Adipose tissue (tissue), 3 donors: ENCODE results near the gene FGF12. TPM values are rescaled to one million over a fixed set of nuclear protein-coding genes. Genes with fewer than 3 reads are reported as not detected.

ENCODE experiments used
- H3K27ac ChIP-seq: one replicate; pipeline ENCODE4 v1.5.1; 2013; ENCODE audit warnings: low read depth, low read length
- WGBS, 3 donors: extraction: QIAGEN DNeasy Blood & Tissue Kit; methylation state at CpG; one replicate each; pipeline ENCODE4 v1.1.7; 2013; 5-methylcytosine and 5-hydroxymethylcytosine counted together
- polyA plus RNA-seq, 3 donors: library from polyadenylated mRNA; stranded (reverse); fragments of 200-250 nt; gene quantifications; one replicate each; pipeline ENCODE4 v1.2.3, GENCODE V29; 2013
- donor health status: healthy with polysubstance abuse.
- donor health status: Bipolar disorder and iron deficiency.
- donor health status: healthy.

The FGF12 gene
- polyA plus RNA-seq, 3 donors: 0.79 to 5.9 (median 2.6) TPM

- no peak overlapping the region for H3K27ac ChIP-seq
- 88 to 93% (median 90%) methylated on average over 3 of the region's 3 CpGs for WGBS, 3 donors
Observed at GRCh38 chr3:192397012-192397411, 330.3 kb downstream of the FGF12 start.

- WGBS, 3 donors: 83 to 84% (median 83%) methylated on average over 5 of the region's 5 CpGs
- no peak overlapping the region for H3K27ac ChIP-seq
Observed at GRCh38 chr3:192395506-192395905, 331.8 kb downstream of the FGF12 start.

DNA sequence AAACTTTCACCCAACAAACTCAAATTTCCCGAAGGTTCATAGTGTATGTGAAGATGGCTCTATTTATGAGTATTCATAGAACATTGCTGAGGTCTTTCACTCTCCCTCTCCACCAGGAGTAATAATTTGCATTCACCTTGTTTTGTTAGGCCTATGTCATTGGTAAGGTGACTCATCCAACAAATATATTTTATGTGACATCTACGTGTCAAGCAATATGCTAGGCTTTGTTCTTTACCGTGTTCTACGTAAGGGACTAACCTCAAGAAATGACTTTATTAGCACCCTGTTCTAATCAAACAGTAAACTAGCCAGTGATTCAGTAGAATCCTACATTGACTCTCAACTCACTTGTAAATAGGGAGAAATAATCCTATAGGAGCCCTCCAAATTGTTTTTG, 334.4 kb downstream of the FGF12 start:
- 68 to 82% (median 79%) methylated on average over 4 of the region's 4 CpGs for WGBS, 3 donors
- no peak overlapping the region for H3K27ac ChIP-seq

DNA sequence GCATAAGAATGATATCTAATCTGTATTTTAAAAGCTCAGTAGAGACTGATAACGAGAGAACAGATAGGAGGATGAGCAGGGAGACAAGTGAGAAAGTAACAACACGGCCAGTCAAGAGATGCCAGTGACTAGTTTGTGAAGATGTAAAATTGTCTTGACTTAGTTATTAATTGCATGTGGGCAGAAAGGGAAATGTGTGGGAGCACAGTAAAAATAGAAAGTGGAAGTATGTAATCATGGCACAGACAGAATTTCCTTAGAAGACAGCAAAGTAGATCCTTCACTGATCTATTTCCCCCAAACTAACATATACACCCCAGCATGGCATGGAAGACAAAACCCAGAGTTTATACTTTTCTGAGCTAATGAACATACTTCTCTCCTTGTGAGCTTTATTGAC, 344.5 kb downstream of the FGF12 start:
- WGBS, 3 donors: 34 to 64% (median 41%) methylated on average over 2 of the region's 2 CpGs
- H3K27ac ChIP-seq: no peak overlapping the region

GRCh38 chr3:192373586-192373985, 353.8 kb downstream of the FGF12 start:
- H3K27ac ChIP-seq: no peak overlapping the region
- 86 to 93% (median 87%) methylated on average over 2 of the region's 2 CpGs for whole genome bisulfite sequencing, 3 donors

- WGBS, 3 donors: 67 to 72% (median 69%) methylated on average over 6 of the region's 6 CpGs
- H3K27ac ChIP-seq: no peak overlapping the region
Observed at GRCh38 chr3:192373032-192373431, 354.3 kb downstream of the FGF12 start.

DNA sequence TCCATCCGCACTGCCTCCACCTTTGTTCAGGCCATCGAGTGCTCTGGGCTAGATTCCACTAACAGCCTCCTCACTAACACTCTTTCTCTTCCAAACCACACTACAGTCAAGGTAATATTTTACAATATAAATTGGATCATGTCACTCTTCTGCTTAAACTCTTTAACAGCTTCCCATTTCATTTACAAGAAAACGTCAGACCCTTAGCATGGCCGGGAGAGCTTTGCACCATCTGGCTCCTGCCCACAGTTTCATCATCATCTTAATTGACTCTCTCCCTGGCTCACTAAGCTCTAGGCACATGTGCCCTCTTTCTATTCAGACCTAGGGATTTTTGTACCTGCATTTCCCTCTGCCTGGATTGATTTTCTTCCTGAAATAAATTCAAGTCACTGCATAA, 354.7 kb downstream of the FGF12 start:
- H3K27ac ChIP-seq: no peak overlapping the region
- WGBS, 3 donors: 54 to 74% (median 66%) methylated on average over 4 of the region's 4 CpGs

DNA sequence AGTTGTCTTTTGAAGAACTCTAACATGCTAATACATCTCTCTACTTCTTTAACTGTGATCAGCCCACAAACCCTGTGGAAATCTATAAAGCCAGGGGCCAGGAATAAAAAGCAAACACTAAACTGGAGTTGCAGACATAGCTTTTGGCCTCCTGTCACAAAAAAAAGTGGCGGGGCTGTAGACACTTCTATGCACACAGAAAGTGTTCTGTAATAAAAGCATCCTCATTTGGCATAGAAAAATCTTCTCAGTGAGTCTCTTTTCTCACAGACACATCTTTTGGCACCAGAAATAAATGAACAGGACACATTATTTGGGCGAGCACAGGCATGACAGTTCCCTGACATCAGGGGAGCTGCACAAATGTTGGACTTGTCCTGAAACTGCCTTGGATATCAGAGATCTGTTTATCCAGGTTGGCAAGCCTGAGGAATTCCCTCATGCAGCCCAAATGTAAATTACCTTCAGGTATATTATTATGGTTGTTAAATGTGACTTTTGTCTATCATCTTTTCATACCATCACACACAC, 355.4 kb downstream of the FGF12 start:
- 42 to 63% (median 61%) methylated on average over 2 of the region's 2 CpGs for WGBS, 3 donors
- no peak overlapping the region for H3K27ac ChIP-seq

- WGBS, 3 donors: 74 to 79% (median 78%) methylated on average over 5 of the region's 5 CpGs
- H3K27ac ChIP-seq: no peak overlapping the region
Observed at GRCh38 chr3:192367616-192368015, 359.7 kb downstream of the FGF12 start.

- no peak overlapping the region for H3K27ac ChIP-seq
- 60 to 66% (median 62%) methylated on average over 6 of the region's 6 CpGs for WGBS, 3 donors
Observed at GRCh38 chr3:192366916-192367315, 360.4 kb downstream of the FGF12 start.

DNA sequence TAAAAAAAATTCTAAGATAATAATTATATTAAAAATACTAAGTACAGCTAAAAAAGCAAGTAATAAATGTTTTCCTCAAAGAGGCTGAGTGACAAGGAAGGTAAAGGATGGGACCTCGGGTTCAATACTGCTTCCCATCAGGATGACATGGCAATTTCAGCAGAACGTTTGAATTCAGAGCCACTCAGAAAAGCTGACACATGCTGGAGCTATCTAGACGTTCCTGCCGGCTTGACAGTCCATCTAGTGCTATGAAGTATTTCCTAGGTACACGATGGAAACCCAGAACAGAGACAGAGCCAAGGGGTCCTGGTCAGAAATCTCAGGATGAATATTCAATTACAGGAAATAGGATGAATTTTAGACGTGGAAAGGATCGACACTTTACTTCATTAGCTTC, 361.8 kb downstream of the FGF12 start:
- 61 to 64% (median 62%) methylated on average over 7 of the region's 7 CpGs for WGBS, 3 donors
- no peak overlapping the region for H3K27ac ChIP-seq

GRCh38 chr3:192364316-192364715, 363.0 kb downstream of the FGF12 start:
- 42 to 87% (median 84%) methylated on average over 1 of the region's 1 CpG for WGBS, 3 donors
- H3K27ac ChIP-seq: no peak overlapping the region

- no peak overlapping the region for H3K27ac ChIP-seq
- WGBS, 3 donors: 73 to 77% (median 74%) methylated on average over 7 of the region's 7 CpGs
Observed at GRCh38 chr3:192354687-192355086, 372.7 kb downstream of the FGF12 start.

GRCh38 chr3:192352142-192352541, 375.2 kb downstream of the FGF12 start:
- H3K27ac ChIP-seq: no peak overlapping the region

DNA sequence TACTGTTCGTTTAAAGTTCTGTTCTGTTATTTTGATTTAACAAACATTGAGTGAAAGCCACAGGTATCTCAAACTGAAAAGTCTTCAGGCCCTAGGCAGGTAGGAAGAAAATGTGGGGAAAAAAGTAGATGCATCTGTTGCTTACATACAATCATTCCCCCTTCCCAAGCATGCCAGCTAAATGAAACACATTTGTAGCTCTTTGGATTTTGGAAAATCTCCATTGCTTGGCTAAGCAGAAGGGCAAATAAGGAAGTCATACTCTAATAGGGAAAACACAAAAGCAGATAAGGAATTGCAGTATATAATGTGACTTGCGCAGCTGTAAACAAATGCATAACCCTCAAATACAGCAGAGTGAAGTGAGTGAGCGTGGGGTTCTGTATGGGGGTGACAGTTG, 375.9 kb downstream of the FGF12 start:
- no peak overlapping the region for H3K27ac ChIP-seq
- 81 to 95% (median 88%) methylated on average over 3 of the region's 3 CpGs for WGBS, 3 donors

GRCh38 chr3:192340031-192340430, 387.3 kb downstream of the FGF12 start:
- H3K27ac ChIP-seq: no peak overlapping the region
- 68 to 90% (median 71%) methylated on average over 1 of the region's 1 CpG for WGBS, 3 donors

GRCh38 chr3:192339214-192339613, 388.1 kb downstream of the FGF12 start:
- 58 to 86% (median 80%) methylated on average over 2 of the region's 2 CpGs for WGBS, 3 donors
- H3K27ac ChIP-seq: no peak overlapping the region

- WGBS, 3 donors: 76 to 88% (median 79%) methylated on average over 5 of the region's 5 CpGs
- no peak overlapping the region for H3K27ac ChIP-seq
Observed at GRCh38 chr3:192336286-192336685, 391.1 kb downstream of the FGF12 start.

DNA sequence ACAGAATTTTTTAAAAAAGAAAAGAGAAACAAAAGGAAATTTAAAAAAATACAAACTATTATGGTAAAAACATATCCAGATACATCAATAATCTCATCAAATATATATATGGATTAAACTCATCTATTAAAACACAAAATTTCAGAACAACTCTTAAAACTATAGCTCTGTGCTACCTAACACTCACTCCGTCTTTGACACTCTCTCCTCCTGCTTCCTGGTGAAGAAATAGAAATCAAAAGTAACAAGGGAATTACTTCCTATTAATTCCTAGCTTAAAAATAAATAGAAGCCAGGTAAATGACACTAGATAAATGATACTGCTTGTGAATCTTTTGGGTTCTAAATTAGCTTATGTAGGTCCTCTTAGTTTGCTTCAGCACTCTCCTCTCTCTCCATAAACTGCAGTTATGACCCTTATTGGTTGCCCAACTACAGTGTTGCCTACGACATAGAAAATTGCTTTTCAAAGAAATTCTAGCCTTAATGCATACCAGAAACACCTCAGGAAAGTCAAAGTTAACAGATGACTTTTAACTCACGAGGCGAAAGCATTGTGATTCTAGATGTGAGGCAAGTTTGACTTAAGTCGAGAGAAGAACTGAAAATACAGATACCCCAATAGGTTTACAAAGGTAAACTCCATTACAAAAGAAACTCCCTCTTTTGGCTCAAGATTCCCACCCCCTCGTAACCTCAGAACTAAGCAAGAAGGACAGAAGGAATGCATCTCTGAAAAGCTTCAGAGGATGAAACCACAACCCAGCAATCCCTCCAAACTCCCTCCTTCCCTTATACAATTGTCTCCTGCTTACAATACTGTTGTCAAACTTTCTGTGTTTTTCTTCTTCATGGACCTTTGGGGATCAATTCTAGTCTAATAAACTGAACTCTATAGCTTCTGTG, 394.7 kb downstream of the FGF12 start:
- H3K27ac ChIP-seq: no peak overlapping the region
- WGBS, 3 donors: 64 to 76% (median 68%) methylated on average over 6 of the region's 6 CpGs
